Measurements from ENCODE around the gene LZTS3. TPM values are rescaled to one million over a fixed set of nuclear protein-coding genes. Genes with fewer than 3 reads are reported as not detected.
"Not testable (repeated sequence)": the region's sequence is repeated elsewhere in the genome, so short reads cannot be mapped to it uniquely, and the experiment has no call there.

Gene LZTS3
- total RNA-seq, 2 donors from 2014 or later, result 7.9 to 8.3 TPM

DNA sequence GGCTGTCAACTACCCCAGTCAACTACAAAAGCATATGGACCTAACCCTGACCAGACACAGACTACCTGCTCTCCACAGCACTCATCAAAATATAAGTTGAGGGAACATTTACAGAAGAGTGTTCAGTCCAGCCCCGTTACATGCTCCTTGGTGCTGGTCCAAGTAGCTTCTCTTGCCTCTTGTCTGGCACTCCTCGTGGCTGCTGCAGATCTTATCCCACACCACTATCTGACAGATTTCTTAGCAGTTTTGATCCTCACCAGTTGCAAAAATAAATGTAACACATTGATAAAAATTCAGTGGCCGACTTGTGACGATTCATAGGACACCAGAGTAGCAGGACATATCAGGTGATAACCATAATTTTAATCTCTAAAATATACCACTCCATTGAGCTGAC is 44.3 kb downstream of the LZTS3 start:
- Histone ChIP-seq H3K4me1 (no peaks in the 10 kb centered on the region), H3K9ac (ENCODE audit: low read depth in 2 of 2, low read length in 2 of 2) (no peak overlapping the region), H3K4me3 (no peak overlapping the region), H3K9me3 (no peaks in the 10 kb centered on the region), H3K27me3 (no peaks in the 10 kb centered on the region), H3K36me3 (no peaks in the 10 kb centered on the region), H3K27ac (no peak overlapping the region)
- DNase-seq, result no peak
- intact Hi-C loops (cut with DNase I), result no loop called here
- TF ChIP-seq, protein P1, sequence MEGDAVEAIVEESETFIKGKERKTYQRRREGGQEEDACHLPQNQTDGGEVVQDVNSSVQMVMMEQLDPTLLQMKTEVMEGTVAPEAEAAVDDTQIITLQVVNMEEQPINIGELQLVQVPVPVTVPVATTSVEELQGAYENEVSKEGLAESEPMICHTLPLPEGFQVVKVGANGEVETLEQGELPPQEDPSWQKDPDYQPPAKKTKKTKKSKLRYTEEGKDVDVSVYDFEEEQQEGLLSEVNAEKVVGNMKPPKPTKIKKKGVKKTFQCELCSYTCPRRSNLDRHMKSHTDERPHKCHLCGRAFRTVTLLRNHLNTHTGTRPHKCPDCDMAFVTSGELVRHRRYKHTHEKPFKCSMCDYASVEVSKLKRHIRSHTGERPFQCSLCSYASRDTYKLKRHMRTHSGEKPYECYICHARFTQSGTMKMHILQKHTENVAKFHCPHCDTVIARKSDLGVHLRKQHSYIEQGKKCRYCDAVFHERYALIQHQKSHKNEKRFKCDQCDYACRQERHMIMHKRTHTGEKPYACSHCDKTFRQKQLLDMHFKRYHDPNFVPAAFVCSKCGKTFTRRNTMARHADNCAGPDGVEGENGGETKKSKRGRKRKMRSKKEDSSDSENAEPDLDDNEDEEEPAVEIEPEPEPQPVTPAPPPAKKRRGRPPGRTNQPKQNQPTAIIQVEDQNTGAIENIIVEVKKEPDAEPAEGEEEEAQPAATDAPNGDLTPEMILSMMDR (IDR thresholded peaks at IDR 0.05), result no peak

DNA sequence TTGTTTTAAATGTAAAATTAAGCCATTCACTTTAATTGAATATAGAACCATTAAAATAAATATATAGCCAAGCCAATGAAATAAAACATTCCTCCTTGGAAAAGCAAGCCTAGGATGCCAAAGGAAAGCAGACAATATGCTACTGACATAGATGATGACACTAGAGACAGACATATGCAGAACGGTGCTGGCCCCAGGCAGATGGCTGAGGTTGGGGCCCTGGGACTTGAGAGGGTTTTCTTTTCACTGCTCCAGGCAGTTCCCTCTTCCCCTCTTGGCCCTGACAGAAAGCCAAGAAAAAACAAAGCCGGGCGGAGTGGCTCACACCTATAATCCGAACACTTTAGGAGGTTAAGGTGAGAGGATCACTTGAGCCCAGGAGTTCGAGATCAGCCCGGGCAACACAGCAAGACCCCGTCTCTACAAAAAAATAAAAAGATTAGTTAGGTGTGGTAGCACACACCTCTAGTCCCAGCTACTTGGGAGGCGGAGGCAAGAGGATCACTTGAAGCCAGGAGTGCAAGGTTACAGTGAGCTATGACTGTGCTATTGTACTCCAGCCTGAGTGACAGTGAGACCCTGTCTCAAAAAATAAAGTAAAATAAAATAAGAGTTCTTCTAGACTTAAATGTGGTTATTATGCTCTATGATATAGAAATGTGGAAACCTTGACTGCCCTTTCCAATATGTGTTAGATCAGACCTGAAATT is 44.9 kb downstream of the LZTS3 start:
- TF ChIP-seq, protein P1 (IDR thresholded peaks at IDR 0.05), result no peak
- Histone ChIP-seq H3K4me1 (no peaks in the 10 kb centered on the region), H3K27ac (no peak overlapping the region), H3K27me3 (no peaks in the 10 kb centered on the region), H3K9me3 (no peaks in the 10 kb centered on the region), H3K9ac (ENCODE audit: low read depth in 2 of 2, low read length in 2 of 2) (no peak overlapping the region), H3K36me3 (no peaks in the 10 kb centered on the region), H3K4me3 (no peak overlapping the region)
- intact Hi-C loops (cut with DNase I), result no loop called here
- no peak for DNase-seq

DNA sequence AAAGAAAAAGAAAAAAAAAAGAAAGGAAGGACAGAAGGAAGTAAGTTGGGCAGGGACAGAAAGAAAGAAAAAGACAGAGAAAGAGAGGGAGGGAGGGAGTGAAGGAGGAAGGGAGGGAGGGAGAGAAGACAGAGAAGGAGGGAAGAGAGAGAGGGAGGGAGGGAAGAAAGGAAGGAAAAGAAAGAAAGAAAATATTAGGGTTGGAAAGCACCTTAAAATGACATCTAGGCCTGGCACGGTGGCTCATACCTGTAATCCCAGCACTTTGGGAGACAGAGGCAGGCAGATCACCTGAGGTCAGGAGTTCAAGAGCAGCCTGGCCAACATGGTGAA is 46.9 kb downstream of the LZTS3 start:
- Histone ChIP-seq H3K27ac (no peak overlapping the region), H3K27me3 (no peaks in the 10 kb centered on the region), H3K4me1 (no peaks in the 10 kb centered on the region), H3K9ac (ENCODE audit: low read depth in 2 of 2, low read length in 2 of 2) (no peak overlapping the region), H3K4me3 (no peak overlapping the region), H3K36me3 (no peaks in the 10 kb centered on the region), H3K9me3 (no peaks in the 10 kb centered on the region)
- TF ChIP-seq, protein P1 (IDR thresholded peaks at IDR 0.05), result no peak
- intact Hi-C loops (cut with DNase I), result no loop called here
- DNase-seq, result no peak

DNA sequence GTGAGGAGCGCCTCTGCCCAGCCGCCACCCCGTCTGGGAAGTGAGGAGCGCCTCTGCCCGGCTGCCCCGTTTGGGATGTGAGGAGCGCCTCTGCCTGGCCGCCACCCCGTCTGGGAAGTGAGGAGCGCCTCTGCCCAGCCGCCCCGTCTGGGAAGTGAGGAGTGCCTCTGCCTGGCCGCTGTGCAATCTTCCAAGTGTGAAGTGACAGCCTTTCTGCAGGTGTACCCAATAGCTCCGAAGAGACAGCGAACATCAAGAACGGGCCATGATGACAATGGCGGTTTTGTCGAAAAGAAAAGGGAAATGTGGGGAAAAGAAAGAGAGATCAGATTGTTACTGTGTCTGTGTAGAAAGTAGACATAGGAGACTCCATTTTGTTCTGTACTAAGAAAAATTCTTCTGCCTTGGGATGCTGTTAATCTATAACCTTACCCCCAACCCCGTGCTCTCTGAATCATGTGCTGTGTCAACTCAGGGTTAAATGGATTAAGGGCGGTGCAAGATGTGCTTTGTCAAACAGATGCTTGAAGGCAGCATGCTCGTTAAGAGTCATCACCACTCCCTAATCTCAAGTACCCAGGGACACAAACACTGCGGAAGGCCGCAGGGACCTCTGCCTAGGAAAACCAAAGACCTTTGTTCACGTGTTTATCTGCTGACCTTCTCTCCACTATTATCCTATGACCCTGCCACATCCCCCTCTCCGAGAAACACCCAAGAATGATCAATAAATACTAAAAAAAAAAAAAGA is 47.4 kb downstream of the LZTS3 start:
- H3K9ac ChIP-seq (ENCODE audit: low read depth in 2 of 2, low read length in 2 of 2); H3K4me1 ChIP-seq; H3K27me3 ChIP-seq; DNase-seq; intact Hi-C loops (cut with DNase I); H3K4me3 ChIP-seq; H3K27ac ChIP-seq; H3K36me3 ChIP-seq; H3K9me3 ChIP-seq: not testable (repeated sequence)

DNA sequence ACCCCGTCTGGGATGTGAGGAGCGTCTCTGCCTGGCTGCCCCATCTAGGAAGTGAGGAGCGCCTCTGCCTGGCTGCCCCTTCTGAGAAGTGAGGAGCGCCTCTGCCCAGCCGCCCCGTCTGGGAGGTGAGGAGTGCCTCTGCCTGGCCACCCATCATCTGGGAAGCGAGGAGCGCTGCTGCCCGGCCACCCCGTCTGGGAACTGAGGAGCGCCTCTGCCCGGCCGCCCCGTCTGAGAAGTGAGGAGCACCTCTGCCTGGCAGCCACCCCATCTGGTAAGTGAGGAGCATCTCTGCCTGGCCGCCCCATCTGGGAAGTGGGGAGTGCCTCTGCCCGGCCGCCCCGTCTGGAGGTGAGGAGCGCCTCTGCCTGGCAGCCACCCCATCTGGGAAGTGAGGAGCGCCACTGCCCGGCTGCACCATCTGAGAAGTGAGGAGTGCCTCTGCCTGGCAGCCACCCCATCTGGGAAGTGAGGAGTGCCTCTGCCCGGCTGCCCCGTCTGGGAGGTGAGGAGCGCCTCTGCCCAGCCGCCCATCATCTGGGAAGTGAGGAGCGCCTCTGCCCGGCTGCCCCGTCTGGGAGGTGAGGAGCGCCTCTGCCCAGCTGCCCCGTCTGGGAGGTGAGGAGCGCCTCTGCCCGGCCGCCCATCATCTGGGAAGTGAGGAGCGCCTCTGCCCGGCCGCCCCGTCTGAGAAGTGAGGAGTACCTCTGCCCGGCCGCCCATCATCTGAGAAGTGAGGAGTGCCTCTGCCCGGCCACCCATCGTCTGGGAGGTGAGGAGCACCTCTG is 48.4 kb downstream of the LZTS3 start:
- H3K4me3 ChIP-seq; H3K9me3 ChIP-seq; DNase-seq; H3K27ac ChIP-seq; intact Hi-C loops (cut with DNase I); H3K27me3 ChIP-seq; H3K4me1 ChIP-seq; H3K36me3 ChIP-seq; H3K9ac ChIP-seq (ENCODE audit: low read depth in 2 of 2, low read length in 2 of 2): not testable (repeated sequence)

DNA sequence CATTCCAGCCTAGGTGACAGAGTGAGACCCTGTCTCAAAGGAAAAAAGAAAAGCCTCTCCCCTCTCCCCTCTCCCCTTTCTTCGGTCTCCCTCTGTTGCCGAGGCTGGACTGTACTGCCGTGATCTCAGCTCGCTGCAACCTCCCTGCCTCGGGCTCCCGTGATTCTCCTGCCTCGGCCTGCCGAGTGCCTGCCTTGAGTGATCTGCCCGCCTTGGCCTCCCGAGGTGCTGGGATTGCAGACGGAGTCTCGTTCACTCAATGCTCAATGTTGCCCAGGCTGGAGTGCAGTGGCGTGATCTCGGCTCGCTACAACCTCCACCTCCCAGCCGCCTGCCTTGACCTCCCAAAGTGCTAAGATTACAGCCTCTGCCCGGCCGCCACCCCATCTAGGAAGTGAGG is 49.2 kb downstream of the LZTS3 start:
- DNase-seq; H3K36me3 ChIP-seq; H3K27ac ChIP-seq; H3K9ac ChIP-seq (ENCODE audit: low read depth in 2 of 2, low read length in 2 of 2); H3K4me3 ChIP-seq; intact Hi-C loops (cut with DNase I); H3K4me1 ChIP-seq; H3K27me3 ChIP-seq; H3K9me3 ChIP-seq: not testable (repeated sequence)
